Activated naive CD4-positive, alpha-beta T cell treated with anti-CD3 and anti-CD28 coated beads, Interleukin-2, amount 50 U/mL, for 24 hours (primary cell): Measurements from ENCODE around the gene VPS9D1.
"Not testable (repeated sequence)": the region's sequence is repeated elsewhere in the genome, so short reads cannot be mapped to it uniquely, and the experiment has no call there.

ENCODE experiments used
- H3K27ac Mint-ChIP-seq: one replicate; pipeline ENCODE4 v1.8.0; 2021; ENCODE audit warnings: mild to moderate bottlenecking, mixed read lengths
- H3K27me3 Mint-ChIP-seq: one replicate; pipeline ENCODE4 v1.8.0; 2021; ENCODE audit warnings: mixed read lengths
- H3K36me3 Mint-ChIP-seq: one replicate; pipeline ENCODE4 v1.8.0; 2021; ENCODE audit warnings: mixed read lengths
- H3K4me1 Mint-ChIP-seq: one replicate; pipeline ENCODE4 v1.8.0; 2021; ENCODE audit warnings: mixed read lengths
- H3K4me3 Mint-ChIP-seq: one replicate; pipeline ENCODE4 v1.8.0; 2021; ENCODE audit warnings: mild to moderate bottlenecking, mixed read lengths
- H3K9me3 Mint-ChIP-seq: one replicate; pipeline ENCODE4 v1.8.0; 2021; ENCODE audit warnings: mixed read lengths

VPS9D1 gene

DNA sequence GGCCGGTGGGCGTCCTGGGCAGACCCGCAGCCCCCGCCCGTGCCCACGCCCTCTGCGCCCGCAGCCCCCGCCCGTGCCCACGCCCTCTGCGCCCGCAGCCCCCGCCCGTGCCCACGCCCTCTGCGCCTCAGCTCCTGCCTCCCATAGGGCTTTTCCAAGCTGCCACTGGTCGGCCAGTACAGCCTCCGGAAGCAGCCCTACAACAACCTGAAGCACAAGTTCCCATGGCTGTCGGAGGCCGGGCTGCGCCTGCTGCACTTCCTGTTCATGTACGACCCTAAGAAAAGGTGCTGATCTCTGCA lies 26.0 kb downstream of the VPS9D1 start:
- not testable (repeated sequence) for H3K27me3 Mint-ChIP-seq, H3K4me3 Mint-ChIP-seq, H3K4me1 Mint-ChIP-seq, H3K36me3 Mint-ChIP-seq, H3K9me3 Mint-ChIP-seq, H3K27ac Mint-ChIP-seq

DNA sequence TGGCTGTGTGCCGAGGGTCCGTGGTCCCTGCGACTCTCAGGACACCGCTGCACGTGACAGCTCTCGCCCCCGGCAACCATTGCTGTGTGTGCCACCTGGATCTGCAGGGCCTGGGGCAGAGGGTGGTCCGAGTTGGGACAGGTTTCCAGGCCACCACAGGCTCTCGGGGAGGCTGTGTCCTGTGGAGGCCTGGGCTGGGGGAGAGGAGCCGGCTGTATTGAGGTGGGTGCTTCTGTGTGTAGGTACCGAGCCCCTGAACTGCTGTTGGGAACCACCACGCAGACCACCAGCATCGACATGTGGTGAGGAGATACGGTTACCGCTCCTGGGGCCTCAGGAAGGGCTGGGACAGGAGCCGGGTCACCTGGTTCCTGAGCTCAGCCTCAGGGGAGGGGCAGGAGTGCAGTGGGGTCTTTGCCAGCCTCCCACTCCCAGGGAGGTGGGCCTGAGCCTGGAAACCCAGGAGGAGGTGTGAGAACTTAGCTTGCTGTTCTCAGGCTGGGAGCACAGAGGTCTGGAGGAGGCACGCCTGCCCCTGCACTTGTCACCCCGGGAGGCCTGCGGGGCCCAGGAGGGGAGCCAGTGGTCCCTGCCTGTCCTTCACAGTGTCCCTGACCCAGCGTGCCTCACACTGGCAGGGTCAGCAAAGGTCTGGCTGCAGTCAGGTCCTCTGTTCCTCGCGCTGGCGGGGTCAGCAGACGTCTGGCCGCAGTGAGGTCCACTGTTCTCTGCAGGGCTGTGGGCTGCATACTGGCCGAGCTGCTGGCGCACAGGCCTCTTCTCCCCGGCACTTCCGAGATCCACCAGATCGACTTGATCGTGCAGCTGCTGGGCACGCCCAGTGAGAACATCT lies 26.5 kb downstream of the VPS9D1 start:
- Mint-ChIP-seq H3K4me3 (no peak overlapping the region), H3K27ac (no peak overlapping the region), H3K27me3 (no peaks in the 10 kb centered on the region), H3K4me1 (peaks cover 7% of the 10 kb centered on the region), H3K9me3 (no peaks in the 10 kb centered on the region), H3K36me3 (peaks cover 6% of the 10 kb centered on the region)

DNA sequence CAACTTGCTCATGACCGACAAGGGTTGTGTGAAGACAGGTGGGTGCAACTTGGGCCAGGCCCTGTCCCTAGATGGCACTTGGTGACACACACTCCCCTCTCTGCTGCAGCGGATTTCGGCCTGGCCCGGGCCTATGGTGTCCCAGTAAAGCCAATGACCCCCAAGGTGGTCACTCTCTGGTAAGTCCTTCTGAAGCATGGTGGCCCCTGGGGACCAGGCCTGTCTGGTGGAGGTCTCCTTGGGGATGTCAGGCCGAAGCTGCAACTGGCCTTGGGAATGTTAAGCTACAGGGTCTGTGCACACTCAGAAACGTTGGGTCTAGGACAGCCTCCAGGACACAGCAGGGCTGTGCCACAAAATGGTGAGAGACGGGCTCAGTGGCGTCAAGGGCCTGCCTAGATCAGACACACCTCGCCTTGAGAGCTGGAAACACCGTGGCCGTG lies 27.4 kb downstream of the VPS9D1 start:
- H3K4me1 Mint-ChIP-seq: peaks cover 4% of the 10 kb centered on the region
- peaks cover 5% of the 10 kb centered on the region for H3K36me3 Mint-ChIP-seq
- H3K27ac Mint-ChIP-seq: peak overlapping the region; percentile 24
- no peaks in the 10 kb centered on the region for H3K27me3 Mint-ChIP-seq
- no peak overlapping the region for H3K4me3 Mint-ChIP-seq
- H3K9me3 Mint-ChIP-seq: no peaks in the 10 kb centered on the region

DNA sequence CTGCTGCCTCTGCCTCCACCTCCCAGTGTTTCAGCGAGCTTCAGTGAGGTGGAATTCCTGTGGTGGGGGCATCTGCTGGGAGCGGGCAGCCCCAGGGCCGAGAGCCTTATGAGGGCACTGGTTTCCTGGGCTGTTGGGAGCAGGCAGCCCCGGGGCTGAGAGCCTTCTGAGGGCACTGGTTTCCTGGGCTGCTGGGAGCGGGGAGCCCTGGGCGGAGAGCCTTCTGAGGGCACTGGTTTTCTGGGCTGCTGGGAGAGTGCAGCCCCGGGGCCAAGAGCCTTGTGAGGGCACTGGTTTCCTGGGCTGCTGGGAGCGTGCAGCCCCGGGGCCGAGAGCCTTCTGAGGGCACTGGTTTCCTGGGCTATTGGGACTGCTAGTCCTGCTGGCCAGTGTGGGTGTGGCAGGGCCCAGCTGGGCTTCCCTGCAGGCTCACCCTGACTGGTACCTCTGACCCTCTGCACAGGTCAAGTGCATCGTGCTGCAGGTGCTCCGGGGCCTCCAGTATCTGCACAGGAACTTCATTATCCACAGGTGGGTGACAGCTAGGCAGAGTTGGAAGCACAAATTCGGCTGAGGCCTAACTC lies 28.6 kb downstream of the VPS9D1 start:
- Mint-ChIP-seq H3K27ac (no peak overlapping the region), H3K4me3 (no peak overlapping the region), H3K9me3 (no peaks in the 10 kb centered on the region), H3K27me3 (no peaks in the 10 kb centered on the region), H3K4me1 (peaks cover 12% of the 10 kb centered on the region), H3K36me3 (peaks cover 8% of the 10 kb centered on the region)

DNA sequence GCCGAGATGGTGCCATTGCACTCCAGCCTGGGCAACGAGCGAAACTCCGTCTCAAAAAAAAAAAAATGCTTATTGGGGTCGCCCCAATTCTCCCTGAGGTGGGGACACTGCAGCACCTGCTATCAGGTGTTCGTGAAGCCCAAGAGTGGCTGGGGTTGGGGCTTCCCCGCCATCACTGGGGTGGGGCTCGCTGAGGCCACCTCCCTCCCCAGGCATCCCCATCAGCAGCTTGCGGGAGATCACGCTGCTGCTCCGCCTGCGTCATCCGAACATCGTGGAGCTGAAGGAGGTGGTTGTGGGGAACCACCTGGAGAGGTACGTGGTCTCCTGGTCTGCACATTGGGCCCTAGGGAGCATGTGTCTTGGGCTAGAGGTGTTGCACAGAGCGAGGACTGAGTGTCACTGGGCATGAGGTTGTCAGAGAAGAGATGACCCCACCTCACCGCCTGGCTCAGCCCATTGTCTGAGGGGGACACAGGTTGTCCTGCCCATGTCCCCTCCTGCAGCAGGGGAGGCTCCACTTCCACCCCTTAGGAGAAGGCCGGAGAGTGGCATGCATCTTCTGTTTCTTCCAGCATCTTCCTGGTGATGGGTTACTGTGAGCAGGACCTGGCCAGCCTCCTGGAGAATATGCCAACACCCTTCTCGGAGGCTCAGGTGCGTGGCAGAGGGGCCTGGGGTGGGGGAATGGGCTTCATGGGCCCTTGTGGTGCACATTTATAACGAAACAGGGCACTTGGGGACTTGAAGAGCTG lies 29.3 kb downstream of the VPS9D1 start:
- Mint-ChIP-seq H3K9me3 (no peaks in the 10 kb centered on the region), H3K4me3 (no peak overlapping the region), H3K36me3 (peaks cover 8% of the 10 kb centered on the region), H3K27me3 (no peaks in the 10 kb centered on the region), H3K4me1 (peaks cover 13% of the 10 kb centered on the region), H3K27ac (no peak overlapping the region)

DNA sequence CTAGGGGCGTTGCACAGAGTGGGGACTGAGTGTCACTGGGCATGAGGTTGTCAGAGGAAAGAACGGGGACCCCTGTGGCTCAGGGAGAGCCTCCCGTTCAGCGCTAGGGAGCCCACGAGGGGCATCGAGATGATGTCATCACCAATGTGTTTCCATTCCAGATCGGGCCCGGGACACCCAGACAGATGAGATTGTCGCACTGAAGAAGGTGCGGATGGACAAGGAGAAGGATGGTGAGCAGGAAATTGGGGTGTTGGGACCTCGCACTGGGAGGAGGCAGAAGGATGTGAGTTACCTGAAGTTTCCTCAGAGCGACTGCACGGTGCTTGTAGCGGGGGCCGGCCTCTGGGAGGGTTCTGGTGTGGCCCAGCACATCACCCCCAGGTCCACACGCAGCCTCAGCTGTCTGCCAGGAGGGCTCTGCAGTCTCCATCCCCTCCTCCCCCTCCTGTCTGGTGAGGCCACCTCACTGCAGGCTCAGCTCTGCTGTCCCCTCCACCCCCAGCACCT lies 30.3 kb downstream of the VPS9D1 start:
- Mint-ChIP-seq H3K27me3 (no peaks in the 10 kb centered on the region), H3K27ac (no peak overlapping the region), H3K9me3 (no peaks in the 10 kb centered on the region), H3K4me3 (no peak overlapping the region), H3K36me3 (peaks cover 8% of the 10 kb centered on the region), H3K4me1 (peaks cover 12% of the 10 kb centered on the region)

DNA sequence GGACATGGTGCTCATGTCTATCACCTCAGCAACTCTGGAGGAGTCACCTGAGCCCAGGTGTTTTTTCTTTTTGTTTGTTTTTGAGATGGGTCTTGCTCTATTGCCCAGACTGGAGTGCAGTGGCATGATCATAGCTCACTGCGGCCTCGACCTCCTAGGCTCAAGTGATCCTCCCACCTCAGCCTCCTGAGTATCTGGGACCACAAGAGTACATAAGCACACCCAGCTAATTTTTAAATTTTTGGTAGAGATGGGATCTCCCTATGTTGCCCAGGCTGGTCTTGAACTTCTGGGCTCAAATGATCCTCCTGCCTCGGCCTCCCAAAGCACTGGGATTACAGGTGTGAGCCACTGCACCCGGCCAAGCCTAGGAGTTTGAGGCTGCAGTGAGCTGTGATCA lies 31.1 kb downstream of the VPS9D1 start:
- H3K27me3 Mint-ChIP-seq, H3K36me3 Mint-ChIP-seq, H3K4me3 Mint-ChIP-seq, H3K9me3 Mint-ChIP-seq, H3K27ac Mint-ChIP-seq: not testable (repeated sequence)
- H3K4me1 Mint-ChIP-seq: peaks cover 12% of the 10 kb centered on the region

DNA sequence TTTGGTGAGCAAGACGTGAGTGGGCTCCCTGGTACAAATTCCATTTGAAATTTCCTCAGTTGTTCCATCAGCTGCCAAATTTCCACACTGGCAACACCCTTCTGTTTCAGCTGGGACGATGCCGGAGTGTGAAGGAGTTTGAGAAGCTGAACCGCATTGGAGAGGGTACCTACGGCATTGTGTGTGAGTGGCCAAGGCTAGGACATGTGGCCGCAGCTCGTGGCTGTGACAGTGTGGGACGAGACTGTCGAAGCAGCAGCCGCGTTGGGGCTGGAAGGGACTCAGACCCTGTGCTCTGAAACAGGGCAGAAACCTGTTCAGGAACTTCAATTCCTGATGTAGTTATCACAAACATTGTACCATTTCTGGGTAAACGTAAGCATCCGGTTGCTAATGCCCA lies 31.6 kb downstream of the VPS9D1 start:
- Mint-ChIP-seq H3K9me3 (no peaks in the 10 kb centered on the region), H3K27ac (no peak overlapping the region), H3K27me3 (no peaks in the 10 kb centered on the region), H3K4me3 (no peak overlapping the region), H3K36me3 (peaks cover 8% of the 10 kb centered on the region), H3K4me1 (peaks cover 12% of the 10 kb centered on the region)

DNA sequence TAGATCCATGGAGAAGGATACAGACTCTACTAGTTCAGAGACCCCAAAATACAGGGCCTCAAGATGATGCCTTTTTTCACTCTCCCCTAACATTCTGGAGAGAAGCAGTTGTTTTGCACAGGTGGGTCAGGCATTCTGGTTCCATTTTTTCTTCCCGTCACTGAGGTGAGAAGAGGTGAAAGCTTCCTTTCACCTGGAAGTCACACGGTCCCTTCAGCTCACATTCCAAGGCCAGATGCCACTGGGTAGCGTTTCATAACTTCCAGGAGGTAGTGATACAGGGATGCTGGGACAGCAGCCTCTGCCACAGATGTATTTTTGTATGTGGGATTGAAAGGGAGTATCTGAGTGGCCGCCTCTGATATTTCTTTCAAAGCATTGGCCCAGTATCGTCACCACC lies 32.3 kb downstream of the VPS9D1 start:
- peaks cover 8% of the 10 kb centered on the region for H3K36me3 Mint-ChIP-seq
- peak overlapping the region; percentile 62 for H3K27ac Mint-ChIP-seq
- H3K27me3 Mint-ChIP-seq: no peaks in the 10 kb centered on the region
- peak overlapping the region; percentile 95 for H3K4me3 Mint-ChIP-seq
- H3K4me1 Mint-ChIP-seq: peaks cover 12% of the 10 kb centered on the region
- no peaks in the 10 kb centered on the region for H3K9me3 Mint-ChIP-seq

DNA sequence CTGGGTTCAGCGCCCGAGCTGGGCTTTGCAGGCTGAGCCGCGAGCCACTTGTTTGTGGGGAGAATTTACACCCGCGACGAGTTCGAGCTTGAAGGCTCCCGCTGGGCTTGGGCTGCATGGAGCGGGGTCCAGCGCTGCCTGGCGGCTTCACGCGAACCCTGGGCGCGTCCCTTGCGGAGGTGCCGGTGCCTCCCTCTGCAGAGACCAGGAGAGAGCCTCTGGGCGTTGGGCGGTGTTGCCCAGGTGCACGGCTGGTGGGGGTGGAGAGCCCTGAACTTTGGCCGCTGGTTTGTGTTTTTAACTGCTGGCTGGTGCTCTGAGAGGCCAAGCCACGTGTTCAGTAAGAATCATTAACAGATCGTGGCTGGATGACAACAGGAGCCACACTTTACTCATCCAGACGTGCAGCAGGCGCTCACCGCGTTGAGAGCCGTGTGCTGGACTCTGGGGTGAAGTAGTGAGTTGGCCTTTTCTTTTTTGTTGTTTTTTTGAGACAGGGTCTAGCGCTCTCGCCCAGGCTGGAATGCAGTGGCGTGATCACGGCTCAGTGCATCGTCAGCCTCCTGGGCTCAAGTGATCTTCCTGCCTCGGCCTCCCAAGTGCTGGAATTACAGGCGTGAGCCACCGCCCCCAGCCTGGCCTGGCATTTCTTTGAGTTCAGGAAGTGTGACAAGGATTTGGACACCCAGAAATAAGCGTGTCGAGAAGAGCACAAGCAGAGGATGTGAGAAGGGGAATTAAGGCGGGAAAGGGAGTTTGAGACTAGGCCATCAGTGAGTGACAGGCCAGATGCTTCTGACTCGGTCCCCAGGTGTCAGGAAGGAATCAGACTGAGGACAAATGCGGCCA lies 33.4 kb downstream of the VPS9D1 start:
- Mint-ChIP-seq H3K4me3 (peak overlapping the region; percentile 95), H3K9me3 (no peaks in the 10 kb centered on the region), H3K36me3 (peaks cover 8% of the 10 kb centered on the region), H3K27ac (peak overlapping the region; percentile 87), H3K27me3 (no peaks in the 10 kb centered on the region), H3K4me1 (peaks cover 12% of the 10 kb centered on the region)

DNA sequence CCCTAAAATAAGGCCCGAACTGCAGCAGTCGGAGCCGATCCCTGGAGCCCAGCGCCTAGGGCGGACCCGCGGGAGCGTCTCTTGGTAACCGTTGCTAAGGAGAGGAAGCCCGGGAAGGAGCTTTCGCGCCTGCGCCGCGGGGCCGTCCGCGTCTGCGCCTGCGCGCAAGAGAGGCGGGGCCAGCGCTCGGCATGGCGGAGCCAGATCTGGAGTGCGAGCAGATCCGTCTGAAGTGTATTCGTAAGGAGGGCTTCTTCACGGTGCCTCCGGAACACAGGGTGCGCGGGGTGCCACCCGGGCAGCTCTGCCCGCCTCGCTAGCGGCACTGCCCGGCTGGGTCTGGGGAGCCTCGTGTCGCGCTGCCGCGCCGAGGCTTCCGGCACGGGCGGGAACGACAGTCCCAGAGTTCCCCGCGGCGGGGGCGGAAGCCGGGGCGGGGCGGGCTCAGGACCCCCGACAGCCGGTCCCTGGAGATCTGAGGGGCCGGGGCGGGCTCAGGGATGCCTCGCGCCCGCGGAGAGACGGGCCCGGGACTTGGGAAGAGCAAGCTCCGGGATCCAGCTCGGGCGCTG lies 34.1 kb downstream of the VPS9D1 start, which contains the start of gene CDK10:
CDK10 (plus strand) TSS at position 170 of the 572 bp plus-strand sequence; CDS start at position 192, 22 bp downstream.
- Mint-ChIP-seq H3K27ac (peak within 1 kb of the TSS; percentile 98), H3K4me1 (peaks cover 12% of the 10 kb centered on the region), H3K27me3 (no peaks in the 10 kb centered on the region), H3K9me3 (no peaks in the 10 kb centered on the region), H3K36me3 (peaks cover 8% of the 10 kb centered on the region), H3K4me3 (peak within 1 kb of the TSS; percentile 95)

DNA sequence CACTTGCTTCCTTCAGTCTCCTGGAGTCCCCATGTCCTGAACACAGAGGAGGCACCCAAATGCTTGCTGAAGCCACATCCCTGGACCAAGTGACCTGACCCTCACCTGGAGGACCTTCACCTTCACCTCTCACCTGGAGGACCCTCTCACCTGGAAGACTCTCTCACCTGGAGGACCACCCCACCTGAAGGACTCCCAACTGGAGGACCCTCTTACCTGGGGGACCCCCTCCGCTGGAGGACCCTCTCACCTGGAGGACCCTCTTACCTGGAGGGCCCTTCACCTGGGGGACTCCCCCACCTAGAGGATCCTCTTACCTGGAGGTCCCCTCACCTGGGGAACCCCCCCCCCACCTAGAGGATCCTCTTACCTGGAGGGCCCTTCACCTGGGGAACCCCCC lies 34.8 kb downstream of the VPS9D1 start:
- peaks cover 12% of the 10 kb centered on the region for H3K4me1 Mint-ChIP-seq
- H3K27me3 Mint-ChIP-seq: no peaks in the 10 kb centered on the region
- H3K9me3 Mint-ChIP-seq: no peaks in the 10 kb centered on the region
- H3K36me3 Mint-ChIP-seq: peaks cover 8% of the 10 kb centered on the region
- no peak overlapping the region for H3K27ac Mint-ChIP-seq
- H3K4me3 Mint-ChIP-seq: peak overlapping the region; percentile 95

DNA sequence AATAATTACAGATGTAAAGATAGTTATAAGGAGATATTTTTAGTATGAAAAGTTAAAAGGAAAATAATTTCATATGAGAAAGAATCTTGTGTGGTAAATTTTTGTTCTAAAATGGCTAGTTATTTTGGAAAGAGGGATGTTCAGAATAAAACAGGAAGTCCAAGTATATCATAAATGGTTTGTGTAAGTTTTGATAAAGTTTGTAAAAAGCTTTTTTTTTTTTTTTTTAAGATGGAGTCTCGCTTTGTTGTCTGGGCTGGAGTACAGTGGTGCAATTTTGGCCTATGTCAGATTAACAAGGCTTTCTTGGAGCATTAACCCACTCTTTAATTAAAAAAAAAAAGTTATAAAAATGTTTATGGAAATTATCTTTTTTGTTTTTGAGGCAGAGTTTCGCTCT lies 42.4 kb downstream of the VPS9D1 start:
- Mint-ChIP-seq H3K4me1 (no peaks in the 10 kb centered on the region), H3K27ac (no peak overlapping the region), H3K4me3 (no peak overlapping the region), H3K27me3 (no peaks in the 10 kb centered on the region), H3K9me3 (no peaks in the 10 kb centered on the region), H3K36me3 (no peaks in the 10 kb centered on the region)

DNA sequence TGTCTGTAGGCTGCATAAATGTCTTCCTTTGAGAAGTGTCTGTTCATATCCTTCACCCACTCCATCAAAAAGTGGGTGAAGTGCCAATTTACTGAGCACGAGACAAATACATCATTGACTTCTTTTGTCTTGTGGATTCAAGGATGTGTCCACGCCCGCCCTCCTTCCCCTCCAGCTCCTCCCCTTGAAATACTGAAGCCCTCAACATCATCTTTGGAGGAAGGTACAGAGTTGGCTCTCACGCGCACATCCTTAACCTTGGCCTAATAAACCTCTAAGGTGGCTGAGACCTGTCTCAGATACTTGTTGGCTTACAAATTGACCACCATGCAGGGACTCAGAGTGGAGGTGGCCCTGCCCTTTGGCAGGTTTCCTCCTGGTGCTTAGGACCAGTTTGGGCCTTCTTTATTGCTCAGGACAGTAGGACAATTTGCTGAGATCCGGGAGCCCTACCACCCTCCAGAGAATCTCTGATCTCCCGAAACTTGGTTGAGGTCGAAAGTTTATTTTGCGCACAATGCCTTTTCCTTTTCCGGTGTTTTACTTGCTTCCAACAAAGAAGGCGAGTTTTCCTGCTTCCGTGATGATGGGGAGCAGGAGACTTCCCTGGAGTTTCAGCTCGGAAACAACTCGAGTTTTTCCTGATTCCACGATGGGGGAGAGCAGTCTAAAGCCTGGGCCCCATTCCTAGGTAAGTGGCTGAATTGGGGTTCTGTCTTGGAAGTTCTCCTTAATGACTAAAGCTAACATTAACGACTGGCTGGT lies 48.3 kb downstream of the VPS9D1 start:
- Mint-ChIP-seq H3K4me3 (no peak overlapping the region), H3K27me3 (no peaks in the 10 kb centered on the region), H3K27ac (no peak overlapping the region), H3K4me1 (peaks cover 11% of the 10 kb centered on the region), H3K36me3 (no peaks in the 10 kb centered on the region), H3K9me3 (no peaks in the 10 kb centered on the region)
